HG03066 (cell line): ENCODE measurements around the gene CSPG5.

Experiments
- ATAC-seq: cut with Tn5 transposase; IDR thresholded peaks from one replicate; pipeline ENCODE4 v1.9.1; 2021; ENCODE audit warnings: low read depth; ENCODE audit not compliant: unreplicated experiment

Gene CSPG5

DNA sequence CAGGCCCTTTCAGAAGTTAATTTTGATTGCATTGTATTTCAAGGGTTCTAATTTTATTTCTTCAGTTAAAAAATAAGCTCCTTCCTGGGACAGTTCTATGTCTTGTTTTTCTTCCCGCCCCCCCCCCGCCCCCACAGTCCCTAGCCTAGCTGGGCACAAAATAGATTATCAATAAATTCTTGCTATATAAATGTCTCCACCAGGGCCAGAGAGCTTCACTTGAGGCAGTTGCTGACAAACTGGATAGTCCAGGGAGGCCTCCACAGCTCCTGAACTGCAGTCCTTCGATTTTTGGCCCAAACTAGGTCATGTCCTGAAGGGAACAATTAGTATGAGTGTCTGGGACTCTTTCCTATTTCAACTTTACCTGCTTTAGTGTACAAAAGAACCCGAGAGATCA lies 9.9 kb upstream of the CSPG5 start:
- no peak for ATAC-seq

DNA sequence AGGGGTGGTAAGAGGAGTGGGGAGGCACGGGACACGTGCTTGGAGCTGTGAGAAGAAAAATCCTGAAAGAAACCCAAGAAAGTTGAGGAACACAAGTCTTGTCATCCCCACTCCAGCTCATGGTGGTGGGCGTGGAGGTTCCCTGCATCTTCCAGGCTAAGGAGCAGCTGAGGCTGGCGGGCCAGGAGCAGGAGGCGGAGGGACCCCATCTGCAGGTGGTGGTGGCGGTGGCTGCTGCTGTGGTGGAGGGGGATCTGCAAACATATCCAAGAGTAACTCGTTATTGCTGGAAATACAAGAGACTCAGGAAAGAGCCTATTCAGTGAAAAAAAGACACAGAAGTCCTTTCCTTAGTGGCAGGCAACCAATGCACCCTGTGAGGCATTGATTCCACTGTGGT lies 9.4 kb upstream of the CSPG5 start:
- no peak for ATAC-seq

GRCh38 chr3:47586746-47587145 lies 8.1 kb upstream of the CSPG5 start:
- ATAC-seq = no peak

- no peak for ATAC-seq
These were observed 4.8 kb upstream of the CSPG5 start for GRCh38 chr3:47583320-47584075.

DNA sequence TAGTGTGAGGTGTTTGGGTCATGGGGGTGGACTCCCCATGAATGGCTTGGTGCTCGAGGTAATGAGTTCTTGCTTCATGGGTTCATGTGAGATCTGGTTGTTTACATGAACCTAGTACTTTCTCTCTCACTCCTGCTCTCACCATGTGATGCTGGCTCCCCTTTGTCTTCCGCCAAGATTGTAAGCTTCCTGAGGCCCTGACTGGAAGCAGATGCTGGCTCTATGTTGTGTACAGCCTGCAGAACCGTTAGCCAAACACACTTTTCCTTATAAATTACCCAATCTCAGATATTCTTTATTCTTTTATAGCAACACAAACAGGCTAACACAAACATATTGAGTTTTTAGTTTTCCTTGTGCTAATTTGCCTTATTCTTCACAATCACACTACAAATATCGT lies 3.2 kb upstream of the CSPG5 start:
- no peak for ATAC-seq

- no peak for ATAC-seq
These were observed 2.8 kb upstream of the CSPG5 start for GRCh38 chr3:47581422-47581821.

GRCh38 chr3:47580481-47580880 lies 1.8 kb upstream of the CSPG5 start:
- ATAC-seq = no peak

- ATAC-seq = no peak
These were observed 1.2 kb upstream of the CSPG5 start for GRCh38 chr3:47579875-47580274.

- no peak for ATAC-seq
These were observed 489 bp downstream of the CSPG5 start for GRCh38 chr3:47578119-47578632.

GRCh38 chr3:47577583-47578118 lies 1.0 kb downstream of the CSPG5 start:
- no peak for ATAC-seq

DNA sequence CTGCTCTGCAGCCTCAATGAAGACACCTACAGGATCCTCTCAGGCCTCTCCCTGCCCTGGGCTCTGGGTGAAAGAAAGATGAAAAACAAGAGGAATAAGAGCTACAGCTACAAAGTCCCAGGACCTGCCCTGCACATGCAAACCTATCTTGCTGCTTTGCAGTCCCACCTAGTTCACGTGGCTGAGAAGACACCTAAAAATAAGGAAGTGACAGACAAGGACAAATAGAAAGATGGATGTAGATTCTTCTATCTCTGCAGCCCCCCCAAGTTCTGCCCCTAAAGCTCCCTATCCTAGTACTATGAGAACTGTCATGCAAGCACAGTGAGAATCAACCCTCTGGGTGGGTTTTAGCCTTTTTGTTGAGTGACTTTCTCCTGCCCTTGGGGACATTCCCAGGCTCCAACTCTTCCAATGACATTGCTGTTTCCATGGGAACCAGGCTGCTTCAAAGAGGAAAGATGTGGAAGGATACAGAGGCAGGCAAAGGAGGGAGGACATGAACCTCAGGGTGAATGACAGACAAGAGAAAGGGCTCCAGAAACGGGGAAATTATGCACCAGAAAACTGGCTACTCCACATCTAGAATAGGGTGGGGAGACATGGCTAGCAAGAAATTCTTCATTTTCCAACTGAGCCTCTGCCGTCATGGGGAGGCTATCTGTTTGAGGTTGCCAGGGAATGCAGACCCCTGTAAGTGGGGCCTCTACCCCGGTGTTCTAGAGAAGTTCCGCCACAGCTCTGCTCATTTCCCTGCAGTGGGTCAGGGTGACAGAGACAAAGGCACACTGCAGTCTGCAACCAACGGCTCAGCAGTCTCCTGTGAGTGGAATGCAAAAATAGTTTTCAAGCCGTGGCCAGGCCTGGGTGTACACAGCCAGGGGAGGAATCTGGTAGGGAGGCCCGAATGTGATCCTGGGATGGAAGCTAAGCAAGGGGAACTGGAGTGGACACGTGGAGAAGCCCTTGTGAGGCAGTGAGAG lies 5.2 kb downstream of the CSPG5 start:
- ATAC-seq = no peak

- ATAC-seq = no peak
These were observed 7.1 kb downstream of the CSPG5 start for GRCh38 chr3:47571391-47572175.

- no peak for ATAC-seq
These were observed 9.8 kb downstream of the CSPG5 start for GRCh38 chr3:47568901-47569300.

GRCh38 chr3:47567149-47567548 lies 11.5 kb downstream of the CSPG5 start:
- ATAC-seq = no peak

DNA sequence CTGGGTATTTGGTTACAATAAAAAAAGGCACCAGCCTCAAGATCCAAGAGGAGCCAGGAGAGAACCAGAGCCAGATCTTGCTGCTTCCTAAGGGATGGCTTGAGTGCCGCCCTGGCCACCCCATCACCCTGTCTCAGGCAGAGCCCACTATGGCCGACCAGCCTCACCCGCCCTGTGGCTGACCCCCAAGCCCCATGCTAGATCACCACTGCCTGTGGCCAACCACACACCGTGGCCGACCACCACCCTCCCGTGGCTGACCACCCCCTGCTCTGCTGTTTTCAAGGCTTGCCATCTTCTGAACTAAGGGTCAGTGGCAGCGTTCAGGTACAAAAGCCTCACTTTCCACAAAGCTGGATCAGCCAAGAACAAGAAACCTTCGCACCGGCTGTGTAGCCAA lies 12.0 kb downstream of the CSPG5 start:
- ATAC-seq = no peak

GRCh38 chr3:47565734-47566550 lies 12.7 kb downstream of the CSPG5 start:
- ATAC-seq = no peak

DNA sequence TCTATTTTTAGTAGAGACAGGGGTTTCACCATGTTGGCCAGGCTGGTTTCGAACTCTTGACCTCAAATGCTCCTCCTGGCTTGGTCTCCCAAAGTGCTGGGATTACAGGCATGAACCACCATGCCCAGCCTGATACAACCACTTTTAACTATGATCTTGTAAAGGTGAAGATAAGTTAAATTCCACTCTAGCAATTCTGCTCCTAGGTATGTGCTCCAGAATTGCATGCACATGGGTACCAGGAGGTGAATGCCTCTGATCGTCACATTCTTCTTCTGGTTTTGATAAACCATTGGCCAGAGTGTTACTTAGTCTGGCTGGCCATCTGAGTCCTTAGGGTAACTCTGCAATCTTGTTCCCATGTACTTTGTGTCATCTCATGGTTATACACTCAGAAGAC lies 22.3 kb downstream of the CSPG5 start:
- no peak for ATAC-seq

GRCh38 chr3:47554335-47554734 lies 24.3 kb downstream of the CSPG5 start:
- ATAC-seq = no peak

- ATAC-seq = no peak
These were observed 25.3 kb downstream of the CSPG5 start for GRCh38 chr3:47553407-47553806.
